HG03575 (cell line): Measurements from ENCODE around the gene FHL1.
"Not testable (repeated sequence)": the region's sequence is repeated elsewhere in the genome, so short reads cannot be mapped to it uniquely, and the experiment has no call there.

Experiments used
- ATAC-seq: cut with Tn5 transposase; IDR thresholded peaks from one replicate; pipeline ENCODE4 v1.9.1; 2021; ENCODE audit not compliant: unreplicated experiment, insufficient number of reproducible peaks, low FRiP score; ENCODE audit errors: extremely low read depth

The FHL1 gene

DNA sequence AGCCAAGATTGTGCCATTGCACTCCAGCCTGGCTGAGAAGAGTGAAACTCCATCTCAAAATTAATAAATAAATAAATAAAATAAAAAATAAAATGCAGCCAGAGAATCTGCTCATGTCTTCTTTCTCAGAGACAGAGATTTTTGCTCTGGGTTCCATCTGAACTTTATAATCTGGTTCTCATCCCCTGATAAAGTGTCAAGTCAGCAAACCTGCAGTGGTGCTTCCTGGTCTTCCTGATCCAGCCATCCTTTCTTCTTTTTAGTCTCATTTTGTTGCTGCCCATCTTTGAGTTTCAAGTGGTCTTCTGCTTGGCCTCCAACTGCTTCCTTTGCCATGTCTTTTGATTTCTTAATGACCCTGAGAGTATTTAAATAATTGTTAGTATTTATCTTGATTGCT is 79.7 kb downstream of the FHL1 start:
- no peak for ATAC-seq

- ATAC-seq, result no peak
Observed at GRCh38 chrX:136227948-136228838, 80.9 kb downstream of the FHL1 start.

- ATAC-seq, result no peak
Observed at GRCh38 chrX:136228839-136229207, 81.5 kb downstream of the FHL1 start.

GRCh38 chrX:136237074-136237473 is 89.7 kb downstream of the FHL1 start:
- no peak for ATAC-seq

DNA sequence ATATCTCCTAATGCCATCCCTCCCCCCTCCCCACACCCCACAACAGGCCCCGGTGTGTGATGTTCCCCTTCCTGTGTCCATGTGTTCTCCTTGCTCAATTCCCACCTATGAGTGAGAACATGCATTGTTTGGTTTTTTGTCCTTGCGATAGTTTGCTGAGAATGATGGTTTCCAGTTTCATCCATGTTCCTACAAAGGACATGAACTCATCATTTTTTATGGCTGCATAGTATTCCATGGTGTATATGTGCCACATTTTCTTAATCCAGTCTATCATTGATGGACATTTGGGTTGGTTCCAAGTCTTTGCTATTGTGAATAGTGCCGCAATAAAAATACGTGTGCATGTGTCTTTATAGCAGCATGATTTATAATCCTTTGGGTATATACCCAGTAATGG is 90.5 kb downstream of the FHL1 start:
- ATAC-seq, result not testable (repeated sequence)

DNA sequence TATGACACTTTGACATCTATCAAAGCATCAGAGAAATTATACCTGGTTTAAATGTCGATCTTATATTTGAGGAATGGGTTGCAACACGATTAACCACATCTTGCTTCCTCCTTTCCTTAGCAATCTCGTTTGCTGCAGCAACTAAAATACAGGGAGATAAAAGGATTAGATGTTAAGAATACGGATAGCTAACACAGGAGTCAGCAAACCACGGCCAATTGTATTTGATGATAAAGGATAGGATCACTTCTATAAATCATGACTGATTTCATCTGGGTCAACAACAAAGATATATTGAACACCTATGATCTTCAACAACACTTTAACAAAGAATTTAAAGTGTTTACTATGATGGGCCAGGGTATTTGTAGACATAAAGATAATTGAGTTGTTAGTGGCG is 98.9 kb downstream of the FHL1 start:
- ATAC-seq, result no peak

DNA sequence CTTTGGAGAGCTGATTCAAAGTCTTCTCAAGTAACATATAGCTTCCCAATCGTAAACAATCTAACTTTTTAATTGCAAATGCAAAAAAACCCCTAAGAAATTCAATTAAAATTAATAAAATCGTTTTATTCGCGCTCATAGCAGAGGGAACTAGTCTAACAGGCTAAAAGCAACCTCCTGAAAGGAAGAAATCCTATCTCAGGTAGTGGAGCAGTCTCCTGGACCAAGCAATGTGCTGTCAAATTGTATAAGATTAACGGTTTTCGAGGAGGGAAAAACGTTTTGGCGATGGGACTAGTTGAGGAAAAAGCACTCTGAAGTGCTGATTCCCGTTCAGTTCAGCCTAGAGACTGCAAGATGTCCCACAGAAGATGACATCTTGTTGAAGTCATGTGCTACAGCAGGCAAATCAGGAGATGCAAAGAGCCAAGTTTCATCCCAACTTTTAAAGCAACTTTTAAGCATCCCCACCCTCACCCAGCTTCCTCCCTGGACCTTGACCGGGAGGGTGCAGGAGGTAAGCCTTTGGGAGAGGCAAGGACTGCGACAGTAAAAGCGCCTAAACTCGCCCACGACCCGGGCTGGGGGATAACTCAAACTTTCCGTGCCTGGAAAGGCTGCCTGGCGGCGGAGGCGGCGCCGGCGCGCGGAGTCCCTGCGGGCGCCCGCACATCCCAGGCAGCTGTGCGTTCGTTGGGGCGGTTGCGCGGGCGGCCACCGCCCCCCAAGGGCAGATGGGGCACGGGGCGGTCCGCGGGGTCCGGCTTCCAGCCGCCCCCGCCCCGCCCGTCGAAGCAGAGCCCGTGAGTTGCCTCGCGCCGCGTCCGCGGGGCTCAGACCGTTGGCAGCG is 103.1 kb downstream of the FHL1 start:
- ATAC-seq, result no peak

- no peak for ATAC-seq
Observed at GRCh38 chrX:136251041-136251991, 104.0 kb downstream of the FHL1 start, which contains the start of gene MAP7D3. Gene MAP7D3, minus strand, starts transcription at chrX:136251400. Its CDS starts 42 bp downstream, at chrX:136251358.

DNA sequence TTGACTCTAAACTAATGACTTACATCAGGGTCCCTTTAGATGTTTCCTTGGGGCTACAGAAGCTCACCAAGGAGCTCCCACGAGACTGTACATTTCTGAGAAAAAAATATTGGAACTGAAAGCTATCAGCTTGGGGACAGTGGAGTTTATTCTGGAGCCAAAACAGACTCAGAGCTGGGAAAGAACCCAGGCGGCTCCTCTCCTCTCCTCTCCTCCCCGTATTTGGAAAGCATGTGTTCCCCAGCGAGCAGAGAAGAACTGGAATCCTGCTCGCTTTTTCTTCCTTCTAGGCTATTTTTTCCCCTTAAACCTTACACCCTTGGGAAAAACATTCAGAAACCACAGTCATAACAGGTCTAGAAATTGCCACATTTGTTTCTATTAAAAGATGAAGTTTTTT is 108.2 kb downstream of the FHL1 start:
- no peak for ATAC-seq

GRCh38 chrX:136256026-136256425 is 108.7 kb downstream of the FHL1 start:
- ATAC-seq, result no peak

GRCh38 chrX:136258951-136259350 is 111.6 kb downstream of the FHL1 start:
- ATAC-seq, result no peak

GRCh38 chrX:136259543-136259942 is 112.2 kb downstream of the FHL1 start:
- ATAC-seq, result no peak

DNA sequence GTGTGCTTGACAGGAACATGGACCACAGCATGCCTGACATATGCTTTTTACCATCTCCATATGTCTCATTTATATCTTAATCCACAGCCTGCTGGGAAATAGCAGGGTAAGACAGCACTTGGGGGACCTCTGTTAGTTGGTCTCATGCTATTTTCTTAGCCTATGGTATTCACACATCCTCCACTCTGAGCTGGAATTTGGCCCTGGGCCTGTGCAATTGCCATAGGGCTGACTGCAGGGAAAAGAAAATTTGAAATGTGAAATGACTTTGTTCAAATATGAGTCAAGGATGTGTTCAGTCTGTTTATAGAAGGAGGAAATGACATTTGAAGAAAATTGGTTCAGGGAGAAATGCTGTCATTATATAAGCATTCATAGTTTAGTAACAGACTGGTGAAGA is 113.4 kb downstream of the FHL1 start:
- ATAC-seq, result no peak
